GM18873 (cell line): ENCODE results near the gene SCUBE3.

Experiments used
- ATAC-seq: cut with Tn5 transposase; IDR thresholded peaks from one replicate; pipeline ENCODE4 v1.9.1; 2021; ENCODE audit warnings: mild to moderate bottlenecking, moderate library complexity, moderate number of reproducible peaks; ENCODE audit not compliant: unreplicated experiment, low FRiP score

Gene SCUBE3

DNA sequence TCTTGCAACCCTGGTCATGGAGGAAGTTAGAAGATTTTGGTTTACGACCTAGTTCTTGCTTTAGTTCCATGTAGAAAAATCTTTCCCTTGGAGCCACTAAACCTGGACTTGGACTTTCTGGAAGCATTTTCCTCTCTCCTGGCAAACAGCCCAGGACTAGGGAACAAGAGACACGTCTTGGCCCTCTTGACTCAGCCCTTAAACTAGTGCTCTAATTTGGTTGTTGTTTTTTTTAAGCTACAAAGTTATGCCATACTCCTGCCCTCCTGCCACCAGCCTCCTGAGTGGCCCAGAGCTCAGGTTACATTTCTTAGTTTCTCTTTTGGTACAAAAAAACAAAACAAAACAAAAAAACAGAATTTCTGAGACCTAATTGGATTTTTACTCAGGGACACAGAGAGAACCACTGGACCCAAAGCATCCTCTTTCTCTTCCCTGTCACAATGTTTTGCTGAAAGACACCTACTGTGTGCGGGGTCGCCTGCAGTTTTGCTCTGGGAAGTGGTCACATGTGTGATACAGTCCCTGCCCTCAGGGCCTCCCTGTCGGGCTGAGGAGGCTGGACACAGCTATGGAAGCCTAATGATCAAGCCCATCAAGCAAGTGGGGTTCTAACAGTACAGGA lies 32.3 kb upstream of the SCUBE3 start:
- ATAC-seq, result no peak

DNA sequence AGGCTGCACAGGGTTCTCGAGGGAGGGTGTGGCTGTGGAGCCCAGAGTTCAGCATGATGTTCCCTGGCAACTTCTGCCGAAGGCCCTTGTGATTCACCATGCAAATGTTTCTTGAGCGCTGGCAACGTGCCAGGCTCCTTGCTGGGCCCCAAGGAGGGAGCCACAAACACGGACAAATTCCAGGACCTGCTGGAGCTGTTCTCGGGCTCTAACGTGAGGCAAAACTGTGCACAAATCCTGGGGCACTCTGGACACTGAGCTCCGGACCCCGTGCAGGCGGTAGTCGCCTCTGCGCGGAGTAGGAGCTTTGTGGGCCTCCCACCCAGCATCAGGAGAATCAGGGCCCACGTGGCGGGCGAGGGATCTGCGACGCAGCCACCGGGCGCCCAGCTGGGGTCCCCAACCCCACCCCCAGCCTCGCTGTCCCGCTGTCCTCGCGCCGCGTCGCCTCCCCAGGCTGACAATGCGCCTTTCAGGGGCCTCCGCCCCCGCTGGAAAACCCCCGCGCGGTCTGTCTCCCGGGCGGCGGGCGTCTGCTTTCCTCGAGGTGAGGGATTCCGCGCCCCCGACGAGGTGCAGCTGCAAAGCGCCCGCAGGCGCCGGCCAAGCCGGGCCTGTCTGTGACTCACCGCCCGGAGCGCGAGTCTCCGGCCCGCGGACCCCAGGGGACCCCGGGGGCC lies 31.7 kb upstream of the SCUBE3 start:
- no peak for ATAC-seq

DNA sequence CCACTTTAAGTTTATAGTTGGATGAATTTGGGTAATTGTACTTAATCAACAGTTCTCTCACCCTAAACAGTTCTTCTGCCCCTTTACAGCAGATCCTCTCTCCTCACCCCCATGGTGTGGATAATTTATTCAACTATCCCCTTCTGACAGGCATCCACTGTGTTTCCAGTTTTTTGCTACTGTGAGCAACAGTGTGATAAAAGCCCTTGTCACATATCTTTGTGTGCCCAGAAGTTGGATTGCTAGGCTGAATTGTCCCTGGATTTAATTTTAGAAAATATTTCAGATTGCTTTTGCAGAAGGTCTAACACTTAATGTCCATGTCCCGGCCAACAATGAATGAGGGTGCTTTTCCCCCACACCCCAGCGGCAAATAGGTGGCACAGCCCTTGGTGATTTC lies 30.5 kb upstream of the SCUBE3 start:
- no peak for ATAC-seq

DNA sequence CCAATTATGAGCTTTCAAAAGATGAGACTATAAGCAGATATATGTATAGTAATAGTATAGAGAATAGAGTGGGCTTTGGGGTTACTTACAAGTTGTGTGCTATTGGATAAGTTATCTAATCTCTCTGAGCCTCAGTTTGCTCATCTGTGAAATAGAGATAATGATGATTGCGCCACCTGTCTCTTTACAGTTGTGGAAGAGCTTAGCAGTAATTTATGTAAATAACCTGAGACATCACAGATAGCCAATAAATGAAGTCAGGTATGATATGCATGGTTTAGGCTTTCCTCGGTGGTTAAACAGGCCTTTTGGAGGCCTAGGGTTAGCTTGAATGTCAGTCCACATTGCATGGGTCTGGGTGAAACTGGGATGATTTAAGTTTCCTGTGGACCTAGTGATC lies 29.8 kb upstream of the SCUBE3 start:
- no peak for ATAC-seq

- ATAC-seq, result no peak
Observed at GRCh38 chr6:35184580-35185301, 29.0 kb upstream of the SCUBE3 start.

DNA sequence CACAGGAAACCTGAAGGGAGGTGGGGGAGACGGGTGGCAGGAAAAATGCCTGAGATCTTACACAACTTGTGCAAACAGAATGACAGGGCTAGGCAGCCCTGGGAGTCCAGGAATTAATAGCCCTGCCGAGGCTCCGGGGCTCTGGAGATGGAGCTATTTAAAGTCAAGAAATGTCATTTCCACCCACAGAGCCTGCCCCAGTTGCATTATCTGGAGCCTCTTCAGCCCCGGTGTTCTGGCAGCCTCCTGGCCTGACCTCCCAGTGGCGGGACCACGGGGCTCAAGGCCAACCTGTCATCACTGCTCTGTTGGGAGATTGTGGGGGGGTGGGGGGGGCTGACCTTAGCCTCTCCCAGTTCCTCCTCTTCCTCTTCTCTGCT lies 28.5 kb upstream of the SCUBE3 start:
- ATAC-seq, result no peak

DNA sequence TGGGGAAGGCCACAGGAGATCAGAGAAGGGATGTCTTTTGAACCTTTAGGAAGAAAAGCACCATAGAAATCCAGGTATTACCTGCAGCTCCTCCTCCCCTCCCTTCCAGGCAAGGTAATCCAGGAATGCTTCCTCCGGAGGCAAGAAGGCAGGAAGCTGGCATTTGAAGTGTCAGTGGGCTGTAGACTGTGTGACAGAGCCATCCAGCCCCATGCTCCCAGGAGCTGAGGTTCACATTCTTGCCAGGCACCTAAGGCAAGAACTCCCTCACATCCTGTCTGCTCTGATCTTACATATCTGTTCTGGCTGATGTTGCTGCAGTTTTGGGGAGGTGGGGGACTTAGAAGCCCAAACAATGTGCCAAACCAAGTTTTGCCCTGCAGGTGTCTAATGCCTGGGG lies 27.8 kb upstream of the SCUBE3 start:
- no peak for ATAC-seq

GRCh38 chr6:35186571-35186970 lies 27.2 kb upstream of the SCUBE3 start:
- ATAC-seq, result no peak

DNA sequence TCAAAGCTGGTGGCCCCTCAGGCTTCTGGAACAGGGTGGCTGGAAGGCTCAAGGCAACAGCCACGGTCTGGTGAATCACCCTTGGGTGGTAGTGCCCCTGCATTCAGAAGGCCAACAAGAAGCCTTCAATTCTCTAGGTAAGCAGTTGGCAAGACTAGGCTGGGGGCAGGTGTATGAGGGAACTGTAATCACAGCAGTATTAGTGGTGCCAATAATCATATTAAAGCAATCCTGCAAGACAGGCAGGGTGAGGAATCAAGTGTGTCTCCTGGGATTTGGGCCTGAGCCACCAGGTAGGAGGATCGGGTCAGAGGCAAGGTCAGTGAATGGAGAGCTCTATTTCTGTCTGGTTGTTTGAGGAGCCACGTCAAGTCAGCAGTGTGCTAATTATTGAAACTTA lies 24.9 kb upstream of the SCUBE3 start:
- ATAC-seq, result no peak

- no peak for ATAC-seq
Observed at GRCh38 chr6:35190306-35190705, 23.4 kb upstream of the SCUBE3 start.

DNA sequence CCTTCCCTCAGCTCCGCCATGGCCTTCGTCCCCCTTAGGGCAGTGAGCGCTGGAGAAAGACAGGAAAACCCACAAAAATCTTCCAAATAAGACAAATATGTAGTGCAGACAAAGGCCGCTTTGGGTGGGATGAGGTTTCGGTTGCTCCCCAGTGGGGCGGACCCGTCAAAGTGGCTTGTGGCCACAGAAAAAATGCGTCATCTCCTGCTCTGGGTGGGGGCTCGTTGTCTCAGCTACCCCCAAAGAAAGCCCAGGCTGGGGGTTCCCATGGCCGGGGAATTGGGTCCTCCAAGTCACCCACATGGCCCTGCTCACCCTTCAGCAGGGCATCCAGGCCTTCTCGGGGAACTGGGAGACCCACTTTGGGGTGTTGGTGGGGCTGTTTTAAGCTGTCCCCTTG lies 21.9 kb upstream of the SCUBE3 start:
- no peak for ATAC-seq

DNA sequence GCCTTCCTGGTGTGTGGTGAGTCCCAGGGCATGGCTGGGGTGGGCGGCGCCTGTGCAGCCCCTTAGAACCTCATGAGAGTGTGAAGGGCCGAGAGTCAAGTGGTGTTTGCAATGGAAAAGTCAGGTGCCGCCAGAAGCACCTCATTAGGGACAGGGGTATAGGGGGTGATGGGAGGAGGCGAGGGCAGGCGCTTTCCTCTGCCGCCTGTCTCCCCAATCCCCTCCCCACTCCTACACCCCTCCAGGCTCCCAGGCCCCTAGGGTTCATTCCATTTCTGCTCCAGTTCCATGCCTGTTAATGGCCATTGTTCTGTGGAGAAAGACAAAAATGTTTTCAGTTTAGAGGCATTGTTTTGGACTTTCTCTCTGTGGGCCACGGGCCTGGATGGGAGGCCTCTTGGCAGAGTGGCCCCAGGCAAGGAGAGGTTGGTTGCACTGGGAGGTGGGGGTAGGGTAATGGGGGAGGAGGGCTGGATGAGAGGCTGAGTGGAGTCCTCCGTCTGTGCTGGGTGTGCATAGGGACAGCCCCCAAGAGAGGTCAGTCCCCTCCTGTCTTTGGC lies 21.4 kb upstream of the SCUBE3 start:
- ATAC-seq, result no peak

DNA sequence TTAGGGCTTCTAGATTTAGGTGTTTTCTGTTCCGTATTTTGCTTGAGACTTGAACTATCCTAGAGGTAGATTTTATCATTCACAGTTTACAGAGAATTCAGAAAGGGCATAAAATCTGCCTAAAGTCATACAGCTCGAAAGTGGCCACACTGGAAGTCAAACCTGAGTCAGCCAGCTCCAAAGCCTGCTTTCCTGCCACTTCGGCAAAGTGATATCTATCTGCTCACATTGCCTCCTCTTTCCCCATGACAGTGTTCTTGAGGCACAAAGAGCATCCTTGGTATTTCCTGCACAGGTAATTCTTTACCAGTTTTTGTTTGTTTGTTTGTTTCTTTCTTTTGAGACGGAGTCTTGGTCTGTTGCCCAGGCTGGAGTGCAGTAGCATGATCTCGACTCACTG lies 19.4 kb upstream of the SCUBE3 start:
- no peak for ATAC-seq

- no peak for ATAC-seq
Observed at GRCh38 chr6:35195120-35195780, 18.5 kb upstream of the SCUBE3 start.

GRCh38 chr6:35197196-35197595 lies 16.6 kb upstream of the SCUBE3 start:
- no peak for ATAC-seq

DNA sequence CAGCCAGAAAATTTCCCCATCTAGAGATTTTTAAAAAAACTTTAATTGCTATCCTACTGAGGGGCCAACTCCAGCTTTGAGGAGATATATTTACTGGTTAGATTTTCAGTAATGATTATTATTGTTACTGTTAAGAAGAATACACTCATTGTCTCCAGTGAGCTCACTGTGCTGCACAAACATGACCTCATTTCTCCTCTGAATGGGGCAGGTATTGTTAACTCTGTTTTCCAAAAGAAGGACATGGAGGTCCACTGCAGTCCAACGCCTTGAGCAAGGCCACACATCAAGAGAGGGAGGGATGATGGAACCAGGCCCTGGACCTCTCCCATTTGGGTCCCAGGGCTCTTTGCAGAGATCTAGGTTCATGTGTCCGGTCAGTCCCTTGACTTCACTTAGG lies 13.9 kb upstream of the SCUBE3 start:
- ATAC-seq, result no peak

- no peak for ATAC-seq
Observed at GRCh38 chr6:35202066-35202546, 11.7 kb upstream of the SCUBE3 start.

- no peak for ATAC-seq
Observed at GRCh38 chr6:35203152-35203670, 10.5 kb upstream of the SCUBE3 start.

- no peak for ATAC-seq
Observed at GRCh38 chr6:35203680-35204079, 10.1 kb upstream of the SCUBE3 start.

DNA sequence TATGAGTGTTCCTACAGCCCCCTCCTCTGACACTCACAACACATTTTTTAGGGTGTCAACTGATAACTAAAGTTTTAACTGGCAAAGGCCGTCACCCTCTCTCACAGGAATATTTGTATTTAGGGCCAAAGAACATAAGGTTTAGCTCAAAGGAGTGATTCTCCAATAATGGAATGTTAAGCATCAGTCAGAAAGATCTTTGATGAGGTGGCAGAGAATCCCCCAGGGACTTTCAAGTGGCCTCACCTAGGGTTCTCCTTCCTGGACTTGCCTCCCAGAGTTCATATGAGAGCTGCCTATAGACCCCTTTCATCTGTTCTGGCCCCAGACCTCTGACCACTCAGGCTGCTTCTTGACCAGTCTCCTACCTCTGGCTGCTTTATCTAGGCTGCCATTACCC lies 7.4 kb upstream of the SCUBE3 start:
- ATAC-seq, result no peak

- no peak for ATAC-seq
Observed at GRCh38 chr6:35208419-35208818, 5.3 kb upstream of the SCUBE3 start.
